ENCODE results near the gene SPAG6.

DNA sequence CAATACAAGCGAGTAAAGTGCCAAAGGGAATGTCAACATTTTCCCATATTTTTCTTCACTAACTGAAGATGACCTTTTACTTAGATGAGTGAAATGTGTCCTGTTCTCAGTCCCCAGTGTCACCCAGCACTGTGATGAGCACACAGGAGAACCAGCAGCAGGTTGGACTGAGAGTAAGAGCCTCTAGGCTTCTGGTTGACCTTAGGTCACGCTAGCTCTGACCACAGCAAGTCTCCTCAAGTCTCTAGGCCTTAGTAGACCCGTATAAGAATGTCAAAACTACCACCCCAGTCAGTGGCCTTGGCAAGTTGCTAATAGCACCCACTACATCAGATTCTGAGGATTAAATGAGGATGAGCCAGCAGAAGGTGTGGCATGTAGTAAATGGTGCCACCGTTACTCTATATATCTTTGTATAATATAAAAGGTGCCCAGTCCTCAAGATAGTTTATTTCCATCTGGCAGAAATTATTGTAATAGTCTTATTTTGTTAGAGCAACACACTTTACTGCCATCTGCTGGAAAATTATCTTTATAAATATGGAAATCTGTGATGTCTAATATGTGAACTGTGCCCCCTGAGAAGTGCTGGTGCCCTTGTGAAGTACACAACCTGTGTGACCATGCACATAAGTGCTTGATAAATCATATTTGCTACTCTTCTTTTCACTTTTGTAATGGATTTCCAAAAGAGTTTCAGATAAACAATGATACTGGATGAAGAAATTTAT, 75.7 kb downstream of the SPAG6 start:
- TF ChIP-seq POLR2A (IDR thresholded peaks at IDR 0.05; ENCODE audit: extremely low read depth, insufficient read length) (no peak), CTCF (IDR thresholded peaks at IDR 0.05; ENCODE audit: low read depth, low read length) (no peak)
- TF ChIP-seq, protein P1, sequence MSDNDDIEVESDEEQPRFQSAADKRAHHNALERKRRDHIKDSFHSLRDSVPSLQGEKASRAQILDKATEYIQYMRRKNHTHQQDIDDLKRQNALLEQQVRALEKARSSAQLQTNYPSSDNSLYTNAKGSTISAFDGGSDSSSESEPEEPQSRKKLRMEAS (IDR thresholded peaks at IDR 0.05; ENCODE audit: low read depth, low read length), result no peak
